ENCODE results near the gene BICD1.

- TF ChIP-seq CTCF (conservative IDR thresholded peaks at IDR 0.05; ENCODE audit: low read depth, low read length), result no peak
- no peak for TF ChIP-seq EZH2 (IDR thresholded peaks at IDR 0.05; ENCODE audit: low read length, unreplicated experiment)
- TF ChIP-seq EZH2phosphoT487 (IDR thresholded peaks at IDR 0.05; ENCODE audit: borderline replicate concordance, low read length), result no peak
Measured at GRCh38 chr12:32100888-32101287, 5.8 kb upstream of the BICD1 start.
